ENCODE results near the gene TBC1D5.

Gene TBC1D5

GRCh38 chr3:17518189-17519059 is 224.0 kb downstream of the TBC1D5 start:
- H3K9ac ChIP-seq (ENCODE audit: low read length), result no peak overlapping the region
- no peak overlapping the region for H3K4me3 ChIP-seq (ENCODE audit: low read depth in 1 of 2, low read length in 2 of 2)
- no peaks in the 10 kb centered on the region for H3K27me3 ChIP-seq (ENCODE audit: control insufficient read depth in 1 of 2, insufficient read depth in 2 of 2, low read length in 2 of 2)
- H3K4me1 ChIP-seq (ENCODE audit: insufficient read depth, low read length), result no peaks in the 10 kb centered on the region
- no peaks in the 10 kb centered on the region for H3K36me3 ChIP-seq (ENCODE audit: insufficient read depth, low read length)
- no peak overlapping the region for H3K27ac ChIP-seq (ENCODE audit: low read depth, low read length)
- H3K9me3 ChIP-seq (ENCODE audit: low read length), result no peaks in the 10 kb centered on the region

GRCh38 chr3:17515445-17516234 is 226.8 kb downstream of the TBC1D5 start:
- Histone ChIP-seq H3K27me3 (ENCODE audit: control insufficient read depth in 1 of 2, insufficient read depth in 2 of 2, low read length in 2 of 2) (no peaks in the 10 kb centered on the region), H3K9me3 (ENCODE audit: low read length) (no peaks in the 10 kb centered on the region), H3K4me3 (ENCODE audit: low read depth in 1 of 2, low read length in 2 of 2) (no peak overlapping the region), H3K9ac (ENCODE audit: low read length) (no peak overlapping the region), H3K27ac (ENCODE audit: low read depth, low read length) (no peak overlapping the region), H3K36me3 (ENCODE audit: insufficient read depth, low read length) (no peaks in the 10 kb centered on the region), H3K4me1 (ENCODE audit: insufficient read depth, low read length) (no peaks in the 10 kb centered on the region)

GRCh38 chr3:17514597-17514996 is 227.8 kb downstream of the TBC1D5 start:
- no peaks in the 10 kb centered on the region for H3K9me3 ChIP-seq (ENCODE audit: low read length)
- H3K4me3 ChIP-seq (ENCODE audit: low read depth in 1 of 2, low read length in 2 of 2), result no peak overlapping the region
- H3K9ac ChIP-seq (ENCODE audit: low read length), result no peak overlapping the region
- no peaks in the 10 kb centered on the region for H3K27me3 ChIP-seq (ENCODE audit: control insufficient read depth in 1 of 2, insufficient read depth in 2 of 2, low read length in 2 of 2)
- no peaks in the 10 kb centered on the region for H3K36me3 ChIP-seq (ENCODE audit: insufficient read depth, low read length)
- no peak overlapping the region for H3K27ac ChIP-seq (ENCODE audit: low read depth, low read length)
- H3K4me1 ChIP-seq (ENCODE audit: insufficient read depth, low read length), result no peaks in the 10 kb centered on the region

GRCh38 chr3:17510265-17510664 is 232.2 kb downstream of the TBC1D5 start:
- H3K27me3 ChIP-seq (ENCODE audit: control insufficient read depth in 1 of 2, insufficient read depth in 2 of 2, low read length in 2 of 2), result no peaks in the 10 kb centered on the region
- no peaks in the 10 kb centered on the region for H3K9me3 ChIP-seq (ENCODE audit: low read length)
- no peak overlapping the region for H3K27ac ChIP-seq (ENCODE audit: low read depth, low read length)
- no peak overlapping the region for H3K4me3 ChIP-seq (ENCODE audit: low read depth in 1 of 2, low read length in 2 of 2)
- no peaks in the 10 kb centered on the region for H3K36me3 ChIP-seq (ENCODE audit: insufficient read depth, low read length)
- H3K4me1 ChIP-seq (ENCODE audit: insufficient read depth, low read length), result no peaks in the 10 kb centered on the region
- H3K9ac ChIP-seq (ENCODE audit: low read length), result no peak overlapping the region

- no peaks in the 10 kb centered on the region for H3K27me3 ChIP-seq (ENCODE audit: control insufficient read depth in 1 of 2, insufficient read depth in 2 of 2, low read length in 2 of 2)
- H3K9ac ChIP-seq (ENCODE audit: low read length), result no peak overlapping the region
- H3K36me3 ChIP-seq (ENCODE audit: insufficient read depth, low read length), result no peaks in the 10 kb centered on the region
- no peaks in the 10 kb centered on the region for H3K9me3 ChIP-seq (ENCODE audit: low read length)
- no peaks in the 10 kb centered on the region for H3K4me1 ChIP-seq (ENCODE audit: insufficient read depth, low read length)
- H3K4me3 ChIP-seq (ENCODE audit: low read depth in 1 of 2, low read length in 2 of 2), result no peak overlapping the region
- H3K27ac ChIP-seq (ENCODE audit: low read depth, low read length), result no peak overlapping the region
Observed at GRCh38 chr3:17508180-17508752, 234.2 kb downstream of the TBC1D5 start.

- H3K4me3 ChIP-seq (ENCODE audit: low read depth in 1 of 2, low read length in 2 of 2), result no peak overlapping the region
Observed at GRCh38 chr3:17507480-17507879, 235.0 kb downstream of the TBC1D5 start.

GRCh38 chr3:17505856-17506255 is 236.6 kb downstream of the TBC1D5 start:
- H3K9me3 ChIP-seq (ENCODE audit: low read length), result no peaks in the 10 kb centered on the region
- H3K36me3 ChIP-seq (ENCODE audit: insufficient read depth, low read length), result no peaks in the 10 kb centered on the region
- no peak overlapping the region for H3K9ac ChIP-seq (ENCODE audit: low read length)
- no peak overlapping the region for H3K4me3 ChIP-seq (ENCODE audit: low read depth in 1 of 2, low read length in 2 of 2)
- no peak overlapping the region for H3K27ac ChIP-seq (ENCODE audit: low read depth, low read length)
- no peaks in the 10 kb centered on the region for H3K4me1 ChIP-seq (ENCODE audit: insufficient read depth, low read length)
- no peaks in the 10 kb centered on the region for H3K27me3 ChIP-seq (ENCODE audit: control insufficient read depth in 1 of 2, insufficient read depth in 2 of 2, low read length in 2 of 2)

More at GRCh38 chr3:17507480-17507879, 235.0 kb downstream of the TBC1D5 start:
- no peak overlapping the region for H3K27ac ChIP-seq (ENCODE audit: low read depth, low read length)
- H3K4me1 ChIP-seq (ENCODE audit: insufficient read depth, low read length), result no peaks in the 10 kb centered on the region
- H3K9ac ChIP-seq (ENCODE audit: low read length), result no peak overlapping the region
- no peaks in the 10 kb centered on the region for H3K36me3 ChIP-seq (ENCODE audit: insufficient read depth, low read length)
- no peaks in the 10 kb centered on the region for H3K27me3 ChIP-seq (ENCODE audit: control insufficient read depth in 1 of 2, insufficient read depth in 2 of 2, low read length in 2 of 2)
- H3K9me3 ChIP-seq (ENCODE audit: low read length), result no peaks in the 10 kb centered on the region

- H3K27ac ChIP-seq (ENCODE audit: low read depth, low read length), result no peak overlapping the region
- H3K27me3 ChIP-seq (ENCODE audit: control insufficient read depth in 1 of 2, insufficient read depth in 2 of 2, low read length in 2 of 2), result no peaks in the 10 kb centered on the region
- no peaks in the 10 kb centered on the region for H3K36me3 ChIP-seq (ENCODE audit: insufficient read depth, low read length)
- H3K4me3 ChIP-seq (ENCODE audit: low read depth in 1 of 2, low read length in 2 of 2), result no peak overlapping the region
- H3K9me3 ChIP-seq (ENCODE audit: low read length), result no peaks in the 10 kb centered on the region
- no peak overlapping the region for H3K9ac ChIP-seq (ENCODE audit: low read length)
- no peaks in the 10 kb centered on the region for H3K4me1 ChIP-seq (ENCODE audit: insufficient read depth, low read length)
Observed at GRCh38 chr3:17501745-17502144, 240.7 kb downstream of the TBC1D5 start.

GRCh38 chr3:17500618-17501017 is 241.8 kb downstream of the TBC1D5 start:
- H3K9me3 ChIP-seq (ENCODE audit: low read length), result no peaks in the 10 kb centered on the region
- no peak overlapping the region for H3K9ac ChIP-seq (ENCODE audit: low read length)
- H3K27ac ChIP-seq (ENCODE audit: low read depth, low read length), result no peak overlapping the region
- H3K4me3 ChIP-seq (ENCODE audit: low read depth in 1 of 2, low read length in 2 of 2), result no peak overlapping the region
- no peaks in the 10 kb centered on the region for H3K4me1 ChIP-seq (ENCODE audit: insufficient read depth, low read length)
- no peaks in the 10 kb centered on the region for H3K36me3 ChIP-seq (ENCODE audit: insufficient read depth, low read length)
- H3K27me3 ChIP-seq (ENCODE audit: control insufficient read depth in 1 of 2, insufficient read depth in 2 of 2, low read length in 2 of 2), result no peaks in the 10 kb centered on the region

- H3K27me3 ChIP-seq (ENCODE audit: control insufficient read depth in 1 of 2, insufficient read depth in 2 of 2, low read length in 2 of 2), result no peaks in the 10 kb centered on the region
- H3K4me1 ChIP-seq (ENCODE audit: insufficient read depth, low read length), result no peaks in the 10 kb centered on the region
- no peaks in the 10 kb centered on the region for H3K36me3 ChIP-seq (ENCODE audit: insufficient read depth, low read length)
- H3K4me3 ChIP-seq (ENCODE audit: low read depth in 1 of 2, low read length in 2 of 2), result no peak overlapping the region
- no peak overlapping the region for H3K27ac ChIP-seq (ENCODE audit: low read depth, low read length)
- H3K9me3 ChIP-seq (ENCODE audit: low read length), result no peaks in the 10 kb centered on the region
- no peak overlapping the region for H3K9ac ChIP-seq (ENCODE audit: low read length)
Observed at GRCh38 chr3:17494117-17494809, 248.2 kb downstream of the TBC1D5 start.

- Histone ChIP-seq H3K36me3 (ENCODE audit: insufficient read depth, low read length) (no peaks in the 10 kb centered on the region), H3K27ac (ENCODE audit: low read depth, low read length) (no peak overlapping the region), H3K4me1 (ENCODE audit: insufficient read depth, low read length) (no peaks in the 10 kb centered on the region), H3K27me3 (ENCODE audit: control insufficient read depth in 1 of 2, insufficient read depth in 2 of 2, low read length in 2 of 2) (no peaks in the 10 kb centered on the region), H3K9ac (ENCODE audit: low read length) (no peak overlapping the region), H3K9me3 (ENCODE audit: low read length) (no peaks in the 10 kb centered on the region), H3K4me3 (ENCODE audit: low read depth in 1 of 2, low read length in 2 of 2) (no peak overlapping the region)
Observed at GRCh38 chr3:17491601-17492000, 250.8 kb downstream of the TBC1D5 start.

Measured in muscle layer of colon (tissue), 2 donors.